OCI-LY7 (cell line): ENCODE results near the gene TAF3. TPM values are rescaled to one million over a fixed set of nuclear protein-coding genes. Genes with fewer than 3 reads are reported as not detected.

Source experiments
- BruUV-seq: library from RNA; stranded (reverse); fragments of 400-500 nt; replicated peaks from 2 replicates; lab custom pipeline; 2021; lab: Mats Ljungman, UMichigan
- CTCF ChIA-PET: fragments of 300-600 bp; sonication (Branson Sonifier 250); formaldehyde crosslinking; loops from one replicate; lab custom pipeline; 2022; ENCODE audit warnings: antibody characterized with exemption; ENCODE audit not compliant: unreplicated experiment; lab: Charles Lee
- POLR2A ChIA-PET: fragments of 300-600 bp; sonication (Branson Sonifier 250); formaldehyde crosslinking; loops from one replicate; lab custom pipeline; 2022; ENCODE audit warnings: antibody characterized with exemption; lab: Charles Lee
- DNase-seq: peaks from one replicate; pipeline ENCODE4 v3.0.0-alpha.2; 2015; ENCODE audit warnings: low spot score
- H2AFZ ChIP-seq: fragments of 200-600 bp; sonication (generic), shearing (Covaris generic); 2 replicates; pipeline ENCODE4 v1.6.1; 2014; ENCODE audit warnings: mild to moderate bottlenecking, antibody characterized with exemption, low read length, moderate library complexity
- H3K27ac ChIP-seq: fragments of 200-600 bp; sonication (generic); 2 replicates; pipeline ENCODE4 v1.5.1; 2014; ENCODE audit warnings: mixed run types, low read depth, mild to moderate bottlenecking, moderate library complexity, low read length, inconsistent platforms; ENCODE audit not compliant: poor library complexity, severe bottlenecking
- H3K36me3 ChIP-seq: fragments of 200-600 bp; sonication (generic); 2 replicates; pipeline ENCODE4 v1.6.1; 2014; ENCODE audit warnings: mild to moderate bottlenecking, antibody characterized with exemption, low read length, moderate library complexity, mixed read lengths; ENCODE audit not compliant: insufficient read depth
- H3K4me1 ChIP-seq: fragments of 200-600 bp; sonication (generic); 2 replicates; pipeline ENCODE4 v1.5.1; 2014; ENCODE audit warnings: mild to moderate bottlenecking, low read length; ENCODE audit not compliant: insufficient read depth, poor library complexity, severe bottlenecking
- H3K4me2 ChIP-seq: fragments of 200-600 bp; sonication (generic); 2 replicates; pipeline ENCODE4 v1.6.1; 2014; ENCODE audit warnings: mild to moderate bottlenecking, low read length
- H3K4me3 ChIP-seq: fragments of 200-600 bp; sonication (generic); 2 replicates; pipeline ENCODE4 v1.5.1; 2014; ENCODE audit warnings: mild to moderate bottlenecking, low read depth, low read length; ENCODE audit not compliant: poor library complexity, severe bottlenecking
- H3K79me2 ChIP-seq: fragments of 200-600 bp; sonication (generic); 2 replicates; pipeline ENCODE4 v1.6.1; 2016; ENCODE audit warnings: low read depth, mild to moderate bottlenecking, low read length, moderate library complexity, mixed read lengths; ENCODE audit not compliant: insufficient read depth
- H3K9me2 ChIP-seq: fragments of 200-600 bp; sonication (generic); 2 replicates; pipeline ENCODE4 v1.6.1; 2016; ENCODE audit warnings: mild to moderate bottlenecking, low read length, mixed read lengths; ENCODE audit not compliant: insufficient read depth
- H3K9me3 ChIP-seq: fragments of 200-600 bp; sonication (generic); 2 replicates; pipeline ENCODE4 v1.6.1; 2014; ENCODE audit warnings: mild to moderate bottlenecking, mixed run types, low read length, mixed read lengths
- H4K20me1 ChIP-seq: fragments of 200-600 bp; sonication (generic); 2 replicates; pipeline ENCODE4 v1.6.1; 2014; ENCODE audit warnings: mild to moderate bottlenecking, antibody characterized with exemption, low read length, moderate library complexity, mixed read lengths; ENCODE audit not compliant: insufficient read depth
- CTCF ChIP-seq: fragments of 200-600 bp; sonication (generic); conservative IDR thresholded peaks from 2 replicates; pipeline ENCODE4 v1.5.1; 2014; ENCODE audit warnings: mild to moderate bottlenecking, antibody characterized with exemption, low read length, moderate library complexity, mixed read lengths
- EZH2phosphoT487 ChIP-seq: fragments of 200-600 bp; sonication (generic); IDR thresholded peaks from 2 replicates; pipeline ENCODE4 v1.6.1; 2018; ENCODE audit warnings: low read depth, borderline replicate concordance, mild to moderate bottlenecking, mixed run types, antibody characterized with exemption, low read length, moderate library complexity, mixed read lengths
- intact Hi-C: fragments of 100-400 bp; cut with micrococcal nuclease; formaldehyde crosslinking; loops from one replicate; pipeline ENCODE4 v1.10.0; 2022; ENCODE audit not compliant: unreplicated experiment
- total RNA-seq, 2 experiments: library from RNA; depleted of rRNA in 1 of 2; stranded (reverse); fragments of >200 nt in 1 of 2; shearing (Covaris generic) in 1 of 2; gene quantifications; 2 replicates each; pipeline ENCODE4 v1.2.3, GENCODE V29; 2014 to 2022

The TAF3 gene
- total RNA-seq, 2 experiments from 2014 or later: 3.8 to 11.1 TPM

DNA sequence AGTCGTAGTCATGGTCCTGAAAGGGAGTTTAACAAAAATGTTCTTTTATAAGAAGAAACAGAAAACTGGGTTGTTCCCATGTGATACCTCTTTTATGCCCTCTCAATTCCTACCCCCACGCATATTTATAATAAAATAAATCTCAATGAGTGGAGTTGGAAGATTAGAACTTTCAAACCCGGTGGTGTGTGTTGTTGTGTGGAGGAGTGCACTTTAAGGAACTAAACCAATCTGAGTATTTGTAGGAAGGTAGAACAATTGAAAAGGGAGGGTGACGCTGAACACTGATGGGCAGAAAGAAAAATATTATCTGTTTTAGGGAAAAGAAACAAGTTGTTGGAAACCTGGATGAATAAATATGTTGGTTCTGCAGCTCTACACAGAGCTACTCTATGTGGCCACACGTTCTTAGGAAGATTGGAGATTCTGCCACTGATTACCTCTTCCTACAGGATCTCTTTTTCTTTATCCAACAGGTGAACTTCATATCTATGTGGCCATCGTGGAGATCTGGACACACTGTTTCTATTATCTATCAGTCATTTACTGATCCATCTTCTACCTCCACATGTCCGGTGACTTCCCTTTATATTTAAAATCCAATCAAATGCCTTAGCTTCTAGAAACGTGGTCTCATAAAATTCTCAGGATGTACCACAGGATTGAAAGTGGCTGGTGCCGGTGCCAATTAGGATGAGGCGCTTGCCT, 223.1 kb downstream of the TAF3 start:
- POLR2A ChIA-PET: no interaction called here
- H4K20me1 ChIP-seq: no peaks in the 10 kb centered on the region
- H3K79me2 ChIP-seq: no peaks in the 10 kb centered on the region
- no TSS peak for BruUV-seq
- no peak overlapping the region for H2AFZ ChIP-seq
- DNase-seq: no peak
- CTCF ChIA-PET: no interaction called here
- H3K4me3 ChIP-seq: no peak overlapping the region
- H3K9me2 ChIP-seq: no peaks in the 10 kb centered on the region
- intact Hi-C loops: no loop called here
- TF ChIP-seq EZH2phosphoT487: no peak
- no peak for TF ChIP-seq CTCF
- no peaks in the 10 kb centered on the region for H3K36me3 ChIP-seq
- no peak overlapping the region for H3K4me2 ChIP-seq
- H3K9me3 ChIP-seq: no peaks in the 10 kb centered on the region
- no peaks in the 10 kb centered on the region for H3K4me1 ChIP-seq
- no peak overlapping the region for H3K27ac ChIP-seq

- Histone ChIP-seq H3K9me3 (no peaks in the 10 kb centered on the region), H3K36me3 (no peaks in the 10 kb centered on the region), H3K79me2 (no peaks in the 10 kb centered on the region), H3K9me2 (no peaks in the 10 kb centered on the region), H2AFZ (no peak overlapping the region), H3K4me1 (no peaks in the 10 kb centered on the region), H4K20me1 (no peaks in the 10 kb centered on the region), H3K4me2 (no peak overlapping the region), H3K27ac (no peak overlapping the region), H3K4me3 (no peak overlapping the region)
- no peak for TF ChIP-seq CTCF
- no peak for TF ChIP-seq EZH2phosphoT487
- ChIA-PET POLR2A (interaction anchor here (0.6 kb wide), 1 partner anchor 17 kb away, joined by 3 read pairs; no protein-coding TSS in a partner anchor), CTCF (no interaction called here)
- intact Hi-C loops: no loop called here
- BruUV-seq: no TSS peak
- no peak for DNase-seq
These were observed 223.9 kb downstream of the TAF3 start for GRCh38 chr10:8041992-8042720.
